ENCODE results near the gene RNF175. TPM values are rescaled to one million over a fixed set of nuclear protein-coding genes. Genes with fewer than 3 reads are reported as not detected.

Gene RNF175
- polyA plus RNA-seq, 1 experiment = not detected

GRCh38 chr4:153722036-153722435, 37.8 kb downstream of the RNF175 start:
- H3K9me3 ChIP-seq (ENCODE audit: control insufficient read depth, insufficient read depth, low read length) = no peaks in the 10 kb centered on the region
- no peak overlapping the region for H3K4me3 ChIP-seq (ENCODE audit: low read depth, low read length)
- TF ChIP-seq CTCF (IDR thresholded peaks at IDR 0.05; ENCODE audit: low read depth, low read length) = no peak
- CTCF ChIA-PET = no interaction called here
- no peak overlapping the region for H3K27ac ChIP-seq (ENCODE audit: low read depth, low read length)
- peaks cover 2% of the 10 kb centered on the region for H3K27me3 ChIP-seq (ENCODE audit: control insufficient read depth, insufficient read depth, low read length)
- no peak for DNase-seq (ENCODE audit: low read depth, low spot score)
- POLR2A ChIA-PET = no interaction called here

- POLR2A ChIA-PET = no interaction called here
- no peak for TF ChIP-seq CTCF (IDR thresholded peaks at IDR 0.05; ENCODE audit: low read depth, low read length)
- Histone ChIP-seq H3K9me3 (ENCODE audit: control insufficient read depth, insufficient read depth, low read length) (no peaks in the 10 kb centered on the region), H3K27me3 (ENCODE audit: control insufficient read depth, insufficient read depth, low read length) (peaks cover 2% of the 10 kb centered on the region), H3K4me3 (ENCODE audit: low read depth, low read length) (no peak overlapping the region), H3K27ac (ENCODE audit: low read depth, low read length) (no peak overlapping the region)
- no peak for DNase-seq (ENCODE audit: low read depth, low spot score)
- CTCF ChIA-PET = no interaction called here
Measured at GRCh38 chr4:153713866-153714646, 45.8 kb downstream of the RNF175 start.

- Histone ChIP-seq H3K27me3 (ENCODE audit: control insufficient read depth, insufficient read depth, low read length) (no peaks in the 10 kb centered on the region), H3K27ac (ENCODE audit: low read depth, low read length) (no peak overlapping the region), H3K4me3 (ENCODE audit: low read depth, low read length) (no peak overlapping the region), H3K9me3 (ENCODE audit: control insufficient read depth, insufficient read depth, low read length) (no peaks in the 10 kb centered on the region)
- no peak for TF ChIP-seq CTCF (IDR thresholded peaks at IDR 0.05; ENCODE audit: low read depth, low read length)
- ChIA-PET CTCF (no interaction called here), POLR2A (no interaction called here)
- DNase-seq (ENCODE audit: low read depth, low spot score) = no peak
Measured at GRCh38 chr4:153710681-153711080, 49.1 kb downstream of the RNF175 start.

GRCh38 chr4:153706519-153706918, 53.3 kb downstream of the RNF175 start:
- ChIA-PET POLR2A (no interaction called here), CTCF (no interaction called here)
- no peak for DNase-seq (ENCODE audit: low read depth, low spot score)
- H3K4me3 ChIP-seq (ENCODE audit: low read depth, low read length) = no peak overlapping the region
- no peak overlapping the region for H3K27ac ChIP-seq (ENCODE audit: low read depth, low read length)
- peaks cover 2% of the 10 kb centered on the region for H3K27me3 ChIP-seq (ENCODE audit: control insufficient read depth, insufficient read depth, low read length)
- no peak for TF ChIP-seq CTCF (IDR thresholded peaks at IDR 0.05; ENCODE audit: low read depth, low read length)
- H3K9me3 ChIP-seq (ENCODE audit: control insufficient read depth, insufficient read depth, low read length) = no peaks in the 10 kb centered on the region

- DNase-seq (ENCODE audit: low read depth, low spot score) = no peak
- POLR2A ChIA-PET = no interaction called here
- Histone ChIP-seq H3K27me3 (ENCODE audit: control insufficient read depth, insufficient read depth, low read length) (peaks cover 2% of the 10 kb centered on the region), H3K4me3 (ENCODE audit: low read depth, low read length) (no peak overlapping the region), H3K9me3 (ENCODE audit: control insufficient read depth, insufficient read depth, low read length) (no peaks in the 10 kb centered on the region), H3K27ac (ENCODE audit: low read depth, low read length) (no peak overlapping the region)
- CTCF ChIA-PET = no interaction called here
- no peak for TF ChIP-seq CTCF (IDR thresholded peaks at IDR 0.05; ENCODE audit: low read depth, low read length)
Measured at GRCh38 chr4:153705743-153706468, 53.9 kb downstream of the RNF175 start.

Measured in AG04450 (cell line).